GM12878 (cell line): ENCODE results near the gene PALLD.

Source experiments
- CBX5 ChIP-seq: sonication (generic); IDR thresholded peaks from 2 replicates; pipeline ENCODE4 v1.6.1; 2016; ENCODE audit warnings: low read depth, moderate library complexity, mild to moderate bottlenecking, inconsistent platforms
- TAF1 ChIP-seq: IDR thresholded peaks from 2 replicates; pipeline ENCODE4 v1.6.1; 2011; ENCODE audit warnings: mild to moderate bottlenecking, low read depth, low read length, borderline replicate concordance
- ZNF274 ChIP-seq: IDR thresholded peaks from one replicate; pipeline ENCODE4 v1.8.0; 2011; ENCODE audit not compliant: insufficient read length, insufficient read depth
- ZZZ3 ChIP-seq: IDR thresholded peaks from 2 replicates; pipeline ENCODE4 v1.6.1; 2011; ENCODE audit warnings: low read depth; ENCODE audit not compliant: control insufficient read depth, insufficient read length
- TF ChIP-seq, protein P1 (sequence below), 3 experiments: IDR thresholded peaks in 2 of 3; conservative IDR thresholded peaks in 1 of 3; 2 replicates each; pipeline ENCODE4 v1.5.1; 2011; ENCODE audit warnings: low read depth in 3 of 3, low read length in 3 of 3, mild to moderate bottlenecking in 3 of 3, control low read depth in 2 of 3, moderate library complexity in 2 of 3, inconsistent platforms in 1 of 3, mixed read lengths in 1 of 3; ENCODE audit not compliant: control insufficient read depth in 2 of 3, insufficient read depth in 1 of 3; ENCODE audit errors: extremely low read depth in 1 of 3
- TF ChIP-seq, protein P2 (sequence below): IDR thresholded peaks from 2 replicates; pipeline ENCODE4 v1.6.1; 2012; ENCODE audit warnings: low read depth, low read length, improper control_type of control experiment

DNA sequence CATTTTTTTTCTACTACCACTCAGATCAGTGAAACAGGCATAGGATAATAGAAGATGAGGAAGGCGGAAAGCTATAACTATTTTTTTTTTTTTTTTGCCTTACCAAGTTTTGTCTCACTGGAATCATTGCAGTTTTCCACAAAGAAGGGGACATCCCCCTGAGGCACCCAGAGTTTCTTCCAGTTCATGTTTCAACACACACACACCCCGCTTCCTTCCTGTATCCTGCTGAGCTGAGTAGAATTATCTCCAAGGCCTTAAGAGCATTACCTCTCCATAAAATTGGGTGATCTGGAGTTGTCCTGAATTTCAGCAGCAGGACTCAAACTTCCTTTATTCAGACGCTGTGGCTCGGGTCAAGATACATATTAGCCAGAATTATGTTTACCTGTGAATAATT is 111.9 kb downstream of the PALLD start:
- no peak for TF ChIP-seq TAF1
- no peak for TF ChIP-seq ZNF274
- TF ChIP-seq, protein P1, sequence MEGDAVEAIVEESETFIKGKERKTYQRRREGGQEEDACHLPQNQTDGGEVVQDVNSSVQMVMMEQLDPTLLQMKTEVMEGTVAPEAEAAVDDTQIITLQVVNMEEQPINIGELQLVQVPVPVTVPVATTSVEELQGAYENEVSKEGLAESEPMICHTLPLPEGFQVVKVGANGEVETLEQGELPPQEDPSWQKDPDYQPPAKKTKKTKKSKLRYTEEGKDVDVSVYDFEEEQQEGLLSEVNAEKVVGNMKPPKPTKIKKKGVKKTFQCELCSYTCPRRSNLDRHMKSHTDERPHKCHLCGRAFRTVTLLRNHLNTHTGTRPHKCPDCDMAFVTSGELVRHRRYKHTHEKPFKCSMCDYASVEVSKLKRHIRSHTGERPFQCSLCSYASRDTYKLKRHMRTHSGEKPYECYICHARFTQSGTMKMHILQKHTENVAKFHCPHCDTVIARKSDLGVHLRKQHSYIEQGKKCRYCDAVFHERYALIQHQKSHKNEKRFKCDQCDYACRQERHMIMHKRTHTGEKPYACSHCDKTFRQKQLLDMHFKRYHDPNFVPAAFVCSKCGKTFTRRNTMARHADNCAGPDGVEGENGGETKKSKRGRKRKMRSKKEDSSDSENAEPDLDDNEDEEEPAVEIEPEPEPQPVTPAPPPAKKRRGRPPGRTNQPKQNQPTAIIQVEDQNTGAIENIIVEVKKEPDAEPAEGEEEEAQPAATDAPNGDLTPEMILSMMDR (IDR thresholded peaks at IDR 0.05 in 2 of 3, conservative IDR thresholded peaks at IDR 0.05 in 1 of 3; ENCODE audit: control insufficient read depth in 2 of 3, extremely low read depth in 1 of 3, insufficient read depth in 1 of 3, low read depth in 3 of 3, low read length in 3 of 3): no peak
- TF ChIP-seq, protein P2, sequence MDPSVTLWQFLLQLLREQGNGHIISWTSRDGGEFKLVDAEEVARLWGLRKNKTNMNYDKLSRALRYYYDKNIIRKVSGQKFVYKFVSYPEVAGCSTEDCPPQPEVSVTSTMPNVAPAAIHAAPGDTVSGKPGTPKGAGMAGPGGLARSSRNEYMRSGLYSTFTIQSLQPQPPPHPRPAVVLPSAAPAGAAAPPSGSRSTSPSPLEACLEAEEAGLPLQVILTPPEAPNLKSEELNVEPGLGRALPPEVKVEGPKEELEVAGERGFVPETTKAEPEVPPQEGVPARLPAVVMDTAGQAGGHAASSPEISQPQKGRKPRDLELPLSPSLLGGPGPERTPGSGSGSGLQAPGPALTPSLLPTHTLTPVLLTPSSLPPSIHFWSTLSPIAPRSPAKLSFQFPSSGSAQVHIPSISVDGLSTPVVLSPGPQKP: no peak
- TF ChIP-seq ZZZ3: no peak
- TF ChIP-seq CBX5: no peak
